Measurements from ENCODE around the gene KRTAP1-3.

- TF ChIP-seq CTCF (IDR thresholded peaks at IDR 0.05) (no peak), POLR2A (IDR thresholded peaks at IDR 0.05) (no peak)
Measured at GRCh38 chr17:41064301-41064700, 29.6 kb upstream of the KRTAP1-3 start.

Measured in Peyer's patch (tissue), 4 donors.